Fibroblast of lung (primary cell): ENCODE results near the gene SLC38A7. TPM values are rescaled to one million over a fixed set of nuclear protein-coding genes. Genes with fewer than 3 reads are reported as not detected.

Experiments
- DNase-seq, 2 donors: peaks; one replicate each; pipeline versions ENCODE4 v3.0.0 to v3.0.0-alpha.2; 2010; ENCODE audit warnings: low read depth in 2 of 2
- H2AFZ ChIP-seq: 2 replicates; pipeline ENCODE4 v1.5.1; 2012; ENCODE audit warnings: low read length, control low read depth, inconsistent platforms
- H3K27ac ChIP-seq: 2 replicates; pipeline ENCODE4 v1.5.1; 2011; ENCODE audit warnings: low read length, control low read depth; ENCODE audit not compliant: insufficient read depth
- H3K27me3 ChIP-seq: 2 replicates; pipeline ENCODE4 v1.5.1; 2011; ENCODE audit warnings: mild to moderate bottlenecking, low read length; ENCODE audit not compliant: control insufficient read depth, insufficient read depth
- H3K36me3 ChIP-seq: 2 replicates; pipeline ENCODE4 v1.5.1; 2011; ENCODE audit warnings: low read length; ENCODE audit not compliant: control insufficient read depth, insufficient read depth
- H3K4me1 ChIP-seq: 2 replicates; pipeline ENCODE4 v1.5.1; 2011; ENCODE audit warnings: low read length; ENCODE audit not compliant: control insufficient read depth, insufficient read depth; ENCODE audit errors: extremely low read depth
- H3K4me2 ChIP-seq: 2 replicates; pipeline ENCODE4 v1.5.1; 2011; ENCODE audit warnings: low read length, control low read depth; ENCODE audit not compliant: insufficient read depth; ENCODE audit errors: extremely low read depth
- H3K4me3 ChIP-seq, 4 experiments: fragments of 200-600 bp in 1 of 4; sonication (generic) in 1 of 4; replicated peaks in 1 of 4; 2 replicates each; pipeline ENCODE4 v1.5.1; 2011 to 2016; ENCODE audit warnings: low read length in 4 of 4, low read depth in 3 of 4, mild to moderate bottlenecking in 3 of 4, control low read depth in 2 of 4, inconsistent platforms in 1 of 4, mixed read lengths in 1 of 4; ENCODE audit not compliant: insufficient read depth in 1 of 4; ENCODE audit errors: control extremely low read depth in 1 of 4
- H3K79me2 ChIP-seq: 2 replicates; pipeline ENCODE4 v1.5.1; 2012; ENCODE audit warnings: mild to moderate bottlenecking, low read length, inconsistent platforms; ENCODE audit not compliant: control insufficient read depth, insufficient read depth
- H3K9ac ChIP-seq: 2 replicates; pipeline ENCODE4 v1.5.1; 2011; ENCODE audit warnings: mild to moderate bottlenecking, low read length, control low read depth; ENCODE audit not compliant: insufficient read depth
- H3K9me3 ChIP-seq: 2 replicates; pipeline ENCODE4 v1.5.1; 2012; ENCODE audit warnings: low read depth, low read length; ENCODE audit not compliant: control insufficient read depth, insufficient read depth
- H4K20me1 ChIP-seq: 2 replicates; pipeline ENCODE4 v1.5.1; 2011; ENCODE audit warnings: low read length; ENCODE audit not compliant: control insufficient read depth, insufficient read depth; ENCODE audit errors: extremely low read depth
- EZH2 ChIP-seq: IDR thresholded peaks from 2 replicates; pipeline ENCODE4 v1.5.1; 2012; ENCODE audit warnings: low read length, control low read depth, mild to moderate bottlenecking; ENCODE audit errors: missing control alignments
- polyA plus RNA-seq, 2 donors: library from polyadenylated mRNA; depleted of rRNA in 1 of 2; stranded (reverse) in 1 of 2; unstranded in 1 of 2; fragments of >200 nt; gene quantifications; 2 replicates each; pipeline ENCODE4 v1.2.1, GENCODE V29; 2011 to 2012; ENCODE audit warnings: missing spikeins in 1 of 2
- total RNA-seq: library from RNA; depleted of rRNA; stranded (reverse); fragments of >200 nt; gene quantifications from 2 replicates; pipeline ENCODE4 v1.2.1, GENCODE V29; 2014
- TF ChIP-seq, protein P1 (sequence below), 2 donors: IDR thresholded peaks in 1 of 2; conservative IDR thresholded peaks in 1 of 2; 1 replicate in 1 of 2; 2 replicates in 1 of 2; pipeline ENCODE4 v1.5.1; 2011 to 2012; ENCODE audit warnings: low read length in 2 of 2, control low read depth in 1 of 2, inconsistent platforms in 1 of 2, low read depth in 1 of 2, mild to moderate bottlenecking in 1 of 2

Gene SLC38A7
- total and polyA plus RNA-seq, 2 donors (not counting 1 experiment from before 2014, with no cell fraction given), result 15.4 to 30.1 TPM

DNA sequence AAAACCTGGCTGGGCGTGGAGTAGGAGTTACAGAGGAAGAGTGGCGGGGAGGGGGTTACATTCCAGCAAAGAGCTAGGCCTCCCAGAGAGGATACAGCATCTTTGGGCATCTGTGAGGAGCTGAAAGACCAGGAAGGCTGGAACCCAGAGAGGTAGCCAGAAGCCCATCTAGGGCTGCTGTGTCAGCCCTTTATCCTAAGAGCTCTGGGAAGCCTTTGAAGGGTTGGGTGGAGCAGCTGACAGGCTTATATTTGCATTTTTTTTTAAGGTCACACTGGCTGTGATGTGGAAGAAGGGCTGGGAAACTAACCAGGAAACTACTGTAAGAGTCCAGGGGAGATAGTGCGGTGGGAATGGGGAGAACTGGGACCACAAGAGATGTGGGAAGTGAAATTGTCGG lies 48.1 kb downstream of the SLC38A7 start:
- H3K4me2 ChIP-seq, result no peak overlapping the region
- H3K27me3 ChIP-seq, result no peaks in the 10 kb centered on the region
- no peak overlapping the region for H3K9ac ChIP-seq
- no peak for DNase-seq
- H4K20me1 ChIP-seq, result no peaks in the 10 kb centered on the region
- TF ChIP-seq, protein P1, sequence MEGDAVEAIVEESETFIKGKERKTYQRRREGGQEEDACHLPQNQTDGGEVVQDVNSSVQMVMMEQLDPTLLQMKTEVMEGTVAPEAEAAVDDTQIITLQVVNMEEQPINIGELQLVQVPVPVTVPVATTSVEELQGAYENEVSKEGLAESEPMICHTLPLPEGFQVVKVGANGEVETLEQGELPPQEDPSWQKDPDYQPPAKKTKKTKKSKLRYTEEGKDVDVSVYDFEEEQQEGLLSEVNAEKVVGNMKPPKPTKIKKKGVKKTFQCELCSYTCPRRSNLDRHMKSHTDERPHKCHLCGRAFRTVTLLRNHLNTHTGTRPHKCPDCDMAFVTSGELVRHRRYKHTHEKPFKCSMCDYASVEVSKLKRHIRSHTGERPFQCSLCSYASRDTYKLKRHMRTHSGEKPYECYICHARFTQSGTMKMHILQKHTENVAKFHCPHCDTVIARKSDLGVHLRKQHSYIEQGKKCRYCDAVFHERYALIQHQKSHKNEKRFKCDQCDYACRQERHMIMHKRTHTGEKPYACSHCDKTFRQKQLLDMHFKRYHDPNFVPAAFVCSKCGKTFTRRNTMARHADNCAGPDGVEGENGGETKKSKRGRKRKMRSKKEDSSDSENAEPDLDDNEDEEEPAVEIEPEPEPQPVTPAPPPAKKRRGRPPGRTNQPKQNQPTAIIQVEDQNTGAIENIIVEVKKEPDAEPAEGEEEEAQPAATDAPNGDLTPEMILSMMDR (conservative IDR thresholded peaks at IDR 0.05 in 1 of 2, IDR thresholded peaks at IDR 0.05 in 1 of 2; ENCODE audit: low read depth in 1 of 2, low read length in 2 of 2), result no peak
- TF ChIP-seq EZH2, result no peak
- H3K9me3 ChIP-seq, result no peaks in the 10 kb centered on the region
- H3K4me3 ChIP-seq, result no peak overlapping the region
- H3K79me2 ChIP-seq, result no peaks in the 10 kb centered on the region
- H3K36me3 ChIP-seq, result no peaks in the 10 kb centered on the region
- no peak overlapping the region for H3K27ac ChIP-seq
- H2AFZ ChIP-seq, result no peak overlapping the region
- H3K4me1 ChIP-seq, result peaks cover 3% of the 10 kb centered on the region

DNA sequence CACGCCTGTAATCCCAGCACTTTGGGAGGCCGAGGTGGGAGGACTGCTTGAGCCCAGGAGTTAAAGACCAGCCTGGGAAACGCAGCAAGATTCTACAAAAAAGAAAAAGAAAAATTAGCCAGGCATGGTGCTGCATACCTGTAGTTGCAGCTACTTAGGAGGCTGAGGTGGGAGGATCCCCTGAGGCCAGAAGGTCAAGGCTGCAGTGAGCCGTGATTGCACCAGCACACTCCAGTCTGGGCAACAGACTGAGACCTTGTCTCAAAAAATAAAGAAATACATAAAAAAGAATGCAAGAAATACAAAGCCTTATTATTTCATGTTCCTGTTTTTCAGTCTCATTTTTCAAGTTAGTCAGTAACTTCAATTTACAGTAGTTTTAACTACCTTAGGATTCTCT lies 49.1 kb downstream of the SLC38A7 start:
- no peak for TF ChIP-seq EZH2
- TF ChIP-seq, protein P1 (conservative IDR thresholded peaks at IDR 0.05 in 1 of 2, IDR thresholded peaks at IDR 0.05 in 1 of 2; ENCODE audit: low read depth in 1 of 2, low read length in 2 of 2), result no peak
- Histone ChIP-seq H3K4me1 (peaks cover 5% of the 10 kb centered on the region), H3K27ac (no peak overlapping the region), H4K20me1 (no peaks in the 10 kb centered on the region), H3K9ac (no peak overlapping the region), H3K36me3 (no peaks in the 10 kb centered on the region), H3K4me2 (no peak overlapping the region), H3K27me3 (no peaks in the 10 kb centered on the region), H3K4me3 (no peak overlapping the region), H3K9me3 (no peaks in the 10 kb centered on the region), H2AFZ (no peak overlapping the region), H3K79me2 (no peaks in the 10 kb centered on the region)
- no peak for DNase-seq

DNA sequence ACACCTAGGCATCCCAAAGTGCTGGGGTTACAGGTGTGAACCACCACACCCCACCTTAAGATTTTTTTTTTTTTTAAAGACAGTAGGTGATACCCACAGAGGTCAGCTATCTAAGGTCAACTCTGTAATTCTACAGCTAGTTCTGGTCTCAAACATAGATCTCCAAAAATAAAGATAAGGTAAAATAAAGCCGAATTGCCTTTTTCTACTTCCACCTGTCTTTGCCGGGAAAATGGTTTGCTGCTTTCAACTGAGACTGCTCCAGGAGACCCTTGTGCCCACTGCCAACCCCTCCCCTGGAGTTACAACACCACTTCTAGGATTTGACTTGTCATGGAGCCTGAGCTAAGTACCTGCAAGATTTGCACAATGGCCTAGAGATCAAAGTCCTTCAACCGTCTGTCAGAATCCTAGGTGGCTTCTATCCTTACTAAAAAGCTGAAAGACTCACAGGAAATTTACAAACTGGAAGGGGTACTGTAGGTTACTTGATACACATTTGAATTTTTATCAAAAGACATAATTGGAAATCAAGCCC lies 50.2 kb downstream of the SLC38A7 start:
- Histone ChIP-seq H3K27me3 (no peaks in the 10 kb centered on the region), H3K36me3 (no peaks in the 10 kb centered on the region), H3K4me3 (no peak overlapping the region), H3K4me1 (peaks cover 6% of the 10 kb centered on the region), H2AFZ (no peak overlapping the region), H3K4me2 (no peak overlapping the region), H3K79me2 (peaks cover 3% of the 10 kb centered on the region), H4K20me1 (no peaks in the 10 kb centered on the region), H3K27ac (no peak overlapping the region), H3K9ac (no peak overlapping the region), H3K9me3 (no peaks in the 10 kb centered on the region)
- DNase-seq, result no peak
- TF ChIP-seq, protein P1 (conservative IDR thresholded peaks at IDR 0.05 in 1 of 2, IDR thresholded peaks at IDR 0.05 in 1 of 2; ENCODE audit: low read depth in 1 of 2, low read length in 2 of 2), result no peak
- no peak for TF ChIP-seq EZH2
